ENCODE data around the gene CA10.

Gene CA10

GRCh38 chr17:51595826-51596398, 562.6 kb downstream of the CA10 start:
- no peak for DNase-seq (ENCODE audit: low read depth)

GRCh38 chr17:51590071-51590656, 568.4 kb downstream of the CA10 start:
- DNase-seq (ENCODE audit: low read depth), result no peak

GRCh38 chr17:51588063-51588462, 570.5 kb downstream of the CA10 start:
- no peak for DNase-seq (ENCODE audit: low read depth)

GRCh38 chr17:51587516-51587915, 571.0 kb downstream of the CA10 start:
- no peak for DNase-seq (ENCODE audit: low read depth)

GRCh38 chr17:51585514-51586104, 572.9 kb downstream of the CA10 start:
- no peak for DNase-seq (ENCODE audit: low read depth)

- DNase-seq (ENCODE audit: low read depth), result no peak
Measured at GRCh38 chr17:51580869-51581268, 577.6 kb downstream of the CA10 start.

Measured in iris pigment epithelial cell (primary cell).